Measurements from ENCODE around the gene DAG1.

DNA sequence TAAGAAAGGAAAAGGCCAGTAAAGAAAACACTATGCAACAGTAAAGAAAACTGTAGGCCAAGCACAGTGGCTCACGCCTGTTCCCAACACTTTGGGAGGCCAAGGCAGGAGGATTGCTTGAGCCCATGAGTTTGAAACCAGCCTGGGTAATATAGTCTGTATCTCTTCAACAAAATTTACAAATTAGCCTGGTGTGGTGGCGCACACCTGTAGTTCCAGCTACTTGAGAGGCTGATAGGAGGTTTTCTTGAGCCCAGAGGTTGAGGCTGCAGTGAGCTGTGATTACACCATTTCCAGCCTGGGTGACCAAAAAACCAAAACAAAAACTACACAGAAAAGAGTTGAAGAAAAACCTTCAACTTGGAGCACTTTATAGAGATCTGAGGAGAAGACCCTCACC lies 31.8 kb downstream of the DAG1 start:
- TF ChIP-seq CTCF (conservative IDR thresholded peaks at IDR 0.05; ENCODE audit: low read depth, low read length) (no peak), EZH2 (IDR thresholded peaks at IDR 0.05; ENCODE audit: borderline replicate concordance, low read depth, low read length, poor library complexity, severe bottlenecking) (no peak)
